Small intestine (tissue), 7 donors: ENCODE data around the gene HS6ST1. TPM values are rescaled to one million over a fixed set of nuclear protein-coding genes. Genes with fewer than 3 reads are reported as not detected.
A peak's percentile ranks its signal among the peaks of the same experiment; 100 is the strongest.

ENCODE experiments used
- DNase-seq, 2 donors: peaks; one replicate each; pipeline versions ENCODE4 v3.0.0 to v3.0.0-alpha.2; 2013
- FAIRE-seq: peaks from 2 replicates; lab custom pipeline; 2012; peaks lifted over from hg19 to GRCh38; lab: Jason Lieb, UNC
- H3K27ac ChIP-seq, 3 donors: one replicate each; pipeline ENCODE4 v1.5.1; 2013; ENCODE audit warnings: low read length in 2 of 3, mild to moderate bottlenecking in 2 of 3, control low read depth in 1 of 3, inconsistent platforms in 1 of 3, low read depth in 1 of 3, moderate library complexity in 1 of 3
- H3K27me3 ChIP-seq, 3 donors: one replicate each; pipeline ENCODE4 v1.6.1; 2013; ENCODE audit warnings: low read length in 3 of 3, inconsistent platforms in 1 of 3; ENCODE audit not compliant: control insufficient read depth in 3 of 3, insufficient read depth in 3 of 3
- H3K36me3 ChIP-seq, 3 donors: one replicate each; pipeline ENCODE4 v1.6.1; 2013; ENCODE audit warnings: low read length in 3 of 3, inconsistent platforms in 1 of 3, low read depth in 1 of 3, mild to moderate bottlenecking in 1 of 3, moderate library complexity in 1 of 3; ENCODE audit not compliant: control insufficient read depth in 3 of 3, insufficient read depth in 2 of 3
- H3K4me1 ChIP-seq, 3 donors: one replicate each; pipeline ENCODE4 v1.6.1; 2013; ENCODE audit warnings: low read length in 2 of 3, inconsistent platforms in 1 of 3, low read depth in 1 of 3, mild to moderate bottlenecking in 1 of 3, moderate library complexity in 1 of 3; ENCODE audit not compliant: control insufficient read depth in 3 of 3, insufficient read depth in 2 of 3
- H3K4me3 ChIP-seq, 3 donors: one replicate each; pipeline ENCODE4 v1.5.1; 2013; ENCODE audit warnings: low read length in 3 of 3, control low read depth in 1 of 3, inconsistent platforms in 1 of 3, low read depth in 1 of 3, mild to moderate bottlenecking in 1 of 3, moderate library complexity in 1 of 3
- H3K9me3 ChIP-seq, 2 donors: one replicate each; pipeline ENCODE4 v1.6.1; 2013; ENCODE audit warnings: low read depth in 1 of 2, low read length in 1 of 2; ENCODE audit not compliant: control insufficient read depth in 2 of 2, insufficient read depth in 1 of 2
- WGBS, 3 donors: extraction: QIAGEN DNeasy Blood & Tissue Kit; methylation state at CpG; one replicate each; pipeline ENCODE4 v1.1.7; 2013; 5-methylcytosine and 5-hydroxymethylcytosine counted together
- polyA plus RNA-seq, 4 donors: library from polyadenylated mRNA; stranded (reverse) in 3 of 4; unstranded in 1 of 4; fragments of 200-250 nt in 3 of 4; fragments of 120-200 nt in 1 of 4; gene quantifications; one replicate each; pipeline versions ENCODE4 v1.2.1 to v1.2.3, GENCODE V29; 2013
- donor health status: healthy with polysubstance abuse.
- donor health status: control.
- donor health status: control.
- donor health status: Bipolar disorder and iron deficiency.
- donor health status: healthy.

Gene HS6ST1
- polyA plus RNA-seq, 4 donors: 4.0 to 20.7 (median 12.5) TPM

GRCh38 chr2:128354726-128355470, 36.2 kb upstream of the HS6ST1 start:
- Histone ChIP-seq H3K27me3 (no peaks in the 10 kb centered on the region), H3K27ac (no peak overlapping the region), H3K36me3 (no peaks in the 10 kb centered on the region), H3K4me3 (no peak overlapping the region), H3K9me3 (peaks cover 0 to 14% of the 10 kb centered on the region in 2 donors), H3K4me1 (no peaks in the 10 kb centered on the region)
- WGBS, 3 donors: 68 to 78% (median 74%) methylated on average over 6 of the region's 6 CpGs
- no peak for DNase-seq
- FAIRE-seq: no peak

GRCh38 chr2:128354161-128354560, 35.5 kb upstream of the HS6ST1 start:
- Histone ChIP-seq H3K4me3 (no peak overlapping the region), H3K27ac (no peak overlapping the region), H3K36me3 (no peaks in the 10 kb centered on the region), H3K9me3 (peaks cover 0 to 9% of the 10 kb centered on the region in 2 donors), H3K4me1 (no peaks in the 10 kb centered on the region), H3K27me3 (no peaks in the 10 kb centered on the region)
- DNase-seq (no peak), FAIRE-seq (no peak)
- WGBS, 3 donors: 89 to 93% (median 90%) methylated on average over 5 of the region's 5 CpGs

- FAIRE-seq (no peak), DNase-seq (no peak)
- Histone ChIP-seq H3K4me1 (no peaks in the 10 kb centered on the region), H3K36me3 (no peaks in the 10 kb centered on the region), H3K4me3 (no peak overlapping the region), H3K27me3 (no peaks in the 10 kb centered on the region), H3K27ac (no peak overlapping the region), H3K9me3 (peaks cover 0 to 8% of the 10 kb centered on the region in 2 donors)
- 21 to 68% (median 38%) methylated on average over 1 of the region's 1 CpG for WGBS, 3 donors
Measured at GRCh38 chr2:128350736-128351135, 32.1 kb upstream of the HS6ST1 start.

- H3K27me3 ChIP-seq: no peaks in the 10 kb centered on the region
- no peaks in the 10 kb centered on the region for H3K4me1 ChIP-seq
- 76 to 88% (median 80%) methylated on average over 5 of the region's 5 CpGs for WGBS, 3 donors
- H3K36me3 ChIP-seq: no peaks in the 10 kb centered on the region
- peaks cover 0 to 11% of the 10 kb centered on the region in 2 donors for H3K9me3 ChIP-seq
- H3K27ac ChIP-seq: peak overlapping the region in 1 of 3 donors; percentile 0
- FAIRE-seq (no peak), DNase-seq (no peak)
- H3K4me3 ChIP-seq: no peak overlapping the region
Measured at GRCh38 chr2:128348701-128349100, 30.0 kb upstream of the HS6ST1 start.

- DNase-seq: no peak
Measured at GRCh38 chr2:128347701-128348539, 29.3 kb upstream of the HS6ST1 start.

GRCh38 chr2:128347171-128347558, 28.5 kb upstream of the HS6ST1 start:
- FAIRE-seq (no peak), DNase-seq (no peak)
- no peak overlapping the region for H3K27ac ChIP-seq
- no peaks in the 10 kb centered on the region for H3K4me1 ChIP-seq
- 90 to 93% (median 91%) methylated on average over 14 of the region's 14 CpGs for WGBS, 3 donors
- H3K36me3 ChIP-seq: no peaks in the 10 kb centered on the region
- H3K4me3 ChIP-seq: no peak overlapping the region
- H3K9me3 ChIP-seq: peaks cover 0 to 12% of the 10 kb centered on the region in 2 donors
- H3K27me3 ChIP-seq: no peaks in the 10 kb centered on the region

More at GRCh38 chr2:128347701-128348539, 29.3 kb upstream of the HS6ST1 start:
- Histone ChIP-seq H3K27ac (peak overlapping the region in 2 of 3 donors; percentile 0 to 24), H3K36me3 (no peaks in the 10 kb centered on the region), H3K9me3 (peaks cover 0 to 12% of the 10 kb centered on the region in 2 donors), H3K4me1 (no peaks in the 10 kb centered on the region), H3K4me3 (no peak overlapping the region), H3K27me3 (no peaks in the 10 kb centered on the region)
- no peak for FAIRE-seq
- 61 to 74% (median 68%) methylated on average over 16 of the region's 16 CpGs for WGBS, 3 donors

GRCh38 chr2:128346291-128347170, 27.9 kb upstream of the HS6ST1 start:
- Histone ChIP-seq H3K36me3 (no peaks in the 10 kb centered on the region), H3K9me3 (peaks cover 0 to 7% of the 10 kb centered on the region in 2 donors), H3K4me1 (no peaks in the 10 kb centered on the region), H3K27ac (no peak overlapping the region), H3K4me3 (no peak overlapping the region), H3K27me3 (no peaks in the 10 kb centered on the region)
- FAIRE-seq (no peak), DNase-seq (no peak)
- 91 to 94% (median 92%) methylated on average over 48 to 53 of the region's 53 CpGs for WGBS, 3 donors
